GM10266 (cell line): ENCODE results near the gene HOXA5.

Source experiments
- DNase-seq: peaks from one replicate; pipeline ENCODE4 v3.0.0; 2012; ENCODE audit errors: extremely low spot score
- CTCF ChIP-seq: IDR thresholded peaks from 2 replicates; pipeline ENCODE4 v1.5.1; 2012; ENCODE audit warnings: mild to moderate bottlenecking, low read depth; ENCODE audit not compliant: control insufficient read depth, insufficient read depth; ENCODE audit errors: missing control alignments

The HOXA5 gene

GRCh38 chr7:27104341-27105058 lies 39.0 kb downstream of the HOXA5 start:
- DNase-seq = no peak
- TF ChIP-seq CTCF = no peak

- TF ChIP-seq CTCF = no peak
- DNase-seq = no peak
These were observed 39.8 kb downstream of the HOXA5 start for GRCh38 chr7:27103489-27104226.

- TF ChIP-seq CTCF = no peak
- DNase-seq = no peak
These were observed 40.7 kb downstream of the HOXA5 start, which contains the start of gene HOXA2 for GRCh38 chr7:27102581-27103442. Gene HOXA2, minus strand, starts transcription at chr7:27102683. Its CDS starts 183 bp downstream, at chr7:27102500.

GRCh38 chr7:27101957-27102580 lies 41.4 kb downstream of the HOXA5 start:
- DNase-seq = no peak
- no peak for TF ChIP-seq CTCF

- DNase-seq = no peak
- TF ChIP-seq CTCF = no peak
These were observed 42.1 kb downstream of the HOXA5 start for GRCh38 chr7:27101171-27101956.

GRCh38 chr7:27100694-27101170 lies 42.7 kb downstream of the HOXA5 start:
- no peak for DNase-seq
- TF ChIP-seq CTCF = no peak
